ENCODE results near the gene PRR18.

PRR18 gene

GRCh38 chr6:166277018-166277417, 31.2 kb downstream of the PRR18 start:
- no peaks in the 10 kb centered on the region for H3K4me1 ChIP-seq (ENCODE audit: control insufficient read depth in 2 of 2, insufficient read depth in 2 of 2, low read length in 2 of 2)
- H3K9me3 ChIP-seq (ENCODE audit: control insufficient read depth in 2 of 2, low read length in 2 of 2), result no peaks in the 10 kb centered on the region
- H3K36me3 ChIP-seq (ENCODE audit: control insufficient read depth in 2 of 2, insufficient read depth in 2 of 2, low read length in 2 of 2), result no peaks in the 10 kb centered on the region
- H3K27me3 ChIP-seq (ENCODE audit: control insufficient read depth in 2 of 2, insufficient read depth in 2 of 2, low read length in 2 of 2), result peaks cover 3 to 7% of the 10 kb centered on the region in 2 donors
- H3K27ac ChIP-seq (ENCODE audit: low read depth in 2 of 2, low read length in 2 of 2), result no peak overlapping the region
- H3K9ac ChIP-seq (ENCODE audit: low read depth in 1 of 2, low read length in 2 of 2), result no peak overlapping the region
- H3K4me3 ChIP-seq (ENCODE audit: low read length in 2 of 2), result no peak overlapping the region

- H3K36me3 ChIP-seq (ENCODE audit: control insufficient read depth in 2 of 2, insufficient read depth in 2 of 2, low read length in 2 of 2), result no peaks in the 10 kb centered on the region
- no peak overlapping the region for H3K4me3 ChIP-seq (ENCODE audit: low read length in 2 of 2)
- H3K9ac ChIP-seq (ENCODE audit: low read depth in 1 of 2, low read length in 2 of 2), result no peak overlapping the region
- H3K4me1 ChIP-seq (ENCODE audit: control insufficient read depth in 2 of 2, insufficient read depth in 2 of 2, low read length in 2 of 2), result no peaks in the 10 kb centered on the region
- no peaks in the 10 kb centered on the region for H3K9me3 ChIP-seq (ENCODE audit: control insufficient read depth in 2 of 2, low read length in 2 of 2)
- H3K27ac ChIP-seq (ENCODE audit: low read depth in 2 of 2, low read length in 2 of 2), result no peak overlapping the region
- peaks cover 2 to 8% of the 10 kb centered on the region in 2 donors for H3K27me3 ChIP-seq (ENCODE audit: control insufficient read depth in 2 of 2, insufficient read depth in 2 of 2, low read length in 2 of 2)
These were observed 32.5 kb downstream of the PRR18 start for GRCh38 chr6:166275714-166276166.

GRCh38 chr6:166274739-166275370, 33.3 kb downstream of the PRR18 start:
- no peaks in the 10 kb centered on the region for H3K4me1 ChIP-seq (ENCODE audit: control insufficient read depth in 2 of 2, insufficient read depth in 2 of 2, low read length in 2 of 2)
- peaks cover 0 to 9% of the 10 kb centered on the region in 2 donors for H3K27me3 ChIP-seq (ENCODE audit: control insufficient read depth in 2 of 2, insufficient read depth in 2 of 2, low read length in 2 of 2)
- H3K4me3 ChIP-seq (ENCODE audit: low read length in 2 of 2), result no peak overlapping the region
- no peak overlapping the region for H3K9ac ChIP-seq (ENCODE audit: low read depth in 1 of 2, low read length in 2 of 2)
- H3K36me3 ChIP-seq (ENCODE audit: control insufficient read depth in 2 of 2, insufficient read depth in 2 of 2, low read length in 2 of 2), result no peaks in the 10 kb centered on the region
- H3K27ac ChIP-seq (ENCODE audit: low read depth in 2 of 2, low read length in 2 of 2), result no peak overlapping the region
- H3K9me3 ChIP-seq (ENCODE audit: control insufficient read depth in 2 of 2, low read length in 2 of 2), result no peaks in the 10 kb centered on the region

GRCh38 chr6:166274163-166274562, 34.0 kb downstream of the PRR18 start:
- no peak overlapping the region for H3K27ac ChIP-seq (ENCODE audit: low read depth in 2 of 2, low read length in 2 of 2)
- H3K36me3 ChIP-seq (ENCODE audit: control insufficient read depth in 2 of 2, insufficient read depth in 2 of 2, low read length in 2 of 2), result no peaks in the 10 kb centered on the region
- H3K4me1 ChIP-seq (ENCODE audit: control insufficient read depth in 2 of 2, insufficient read depth in 2 of 2, low read length in 2 of 2), result no peaks in the 10 kb centered on the region
- H3K9ac ChIP-seq (ENCODE audit: low read depth in 1 of 2, low read length in 2 of 2), result no peak overlapping the region
- no peak overlapping the region for H3K4me3 ChIP-seq (ENCODE audit: low read length in 2 of 2)
- peaks cover 0 to 9% of the 10 kb centered on the region in 2 donors for H3K27me3 ChIP-seq (ENCODE audit: control insufficient read depth in 2 of 2, insufficient read depth in 2 of 2, low read length in 2 of 2)
- no peaks in the 10 kb centered on the region for H3K9me3 ChIP-seq (ENCODE audit: control insufficient read depth in 2 of 2, low read length in 2 of 2)

- Histone ChIP-seq H3K4me3 (ENCODE audit: low read length in 2 of 2) (no peak overlapping the region), H3K9ac (ENCODE audit: low read depth in 1 of 2, low read length in 2 of 2) (no peak overlapping the region), H3K27me3 (ENCODE audit: control insufficient read depth in 2 of 2, insufficient read depth in 2 of 2, low read length in 2 of 2) (peaks cover 9% of the 10 kb centered on the region in 2 donors), H3K4me1 (ENCODE audit: control insufficient read depth in 2 of 2, insufficient read depth in 2 of 2, low read length in 2 of 2) (no peaks in the 10 kb centered on the region), H3K36me3 (ENCODE audit: control insufficient read depth in 2 of 2, insufficient read depth in 2 of 2, low read length in 2 of 2) (no peaks in the 10 kb centered on the region), H3K9me3 (ENCODE audit: control insufficient read depth in 2 of 2, low read length in 2 of 2) (no peaks in the 10 kb centered on the region), H3K27ac (ENCODE audit: low read depth in 2 of 2, low read length in 2 of 2) (no peak overlapping the region)
These were observed 36.8 kb downstream of the PRR18 start for GRCh38 chr6:166271376-166271765.

GRCh38 chr6:166270706-166271375, 37.4 kb downstream of the PRR18 start:
- H3K27ac ChIP-seq (ENCODE audit: low read depth in 2 of 2, low read length in 2 of 2), result no peak overlapping the region
- H3K9ac ChIP-seq (ENCODE audit: low read depth in 1 of 2, low read length in 2 of 2), result no peak overlapping the region
- H3K36me3 ChIP-seq (ENCODE audit: control insufficient read depth in 2 of 2, insufficient read depth in 2 of 2, low read length in 2 of 2), result no peaks in the 10 kb centered on the region
- peaks cover 9% of the 10 kb centered on the region in 2 donors for H3K27me3 ChIP-seq (ENCODE audit: control insufficient read depth in 2 of 2, insufficient read depth in 2 of 2, low read length in 2 of 2)
- H3K4me1 ChIP-seq (ENCODE audit: control insufficient read depth in 2 of 2, insufficient read depth in 2 of 2, low read length in 2 of 2), result no peaks in the 10 kb centered on the region
- H3K4me3 ChIP-seq (ENCODE audit: low read length in 2 of 2), result no peak overlapping the region
- no peaks in the 10 kb centered on the region for H3K9me3 ChIP-seq (ENCODE audit: control insufficient read depth in 2 of 2, low read length in 2 of 2)

- Histone ChIP-seq H3K4me3 (ENCODE audit: low read length in 2 of 2) (no peak overlapping the region), H3K27me3 (ENCODE audit: control insufficient read depth in 2 of 2, insufficient read depth in 2 of 2, low read length in 2 of 2) (peaks cover 9% of the 10 kb centered on the region in 2 donors), H3K9ac (ENCODE audit: low read depth in 1 of 2, low read length in 2 of 2) (no peak overlapping the region), H3K27ac (ENCODE audit: low read depth in 2 of 2, low read length in 2 of 2) (no peak overlapping the region), H3K9me3 (ENCODE audit: control insufficient read depth in 2 of 2, low read length in 2 of 2) (no peaks in the 10 kb centered on the region), H3K4me1 (ENCODE audit: control insufficient read depth in 2 of 2, insufficient read depth in 2 of 2, low read length in 2 of 2) (no peaks in the 10 kb centered on the region), H3K36me3 (ENCODE audit: control insufficient read depth in 2 of 2, insufficient read depth in 2 of 2, low read length in 2 of 2) (no peaks in the 10 kb centered on the region)
These were observed 38.7 kb downstream of the PRR18 start for GRCh38 chr6:166269301-166270039.

GRCh38 chr6:166268431-166268830, 39.8 kb downstream of the PRR18 start:
- Histone ChIP-seq H3K27ac (ENCODE audit: low read depth in 2 of 2, low read length in 2 of 2) (no peak overlapping the region), H3K9me3 (ENCODE audit: control insufficient read depth in 2 of 2, low read length in 2 of 2) (no peaks in the 10 kb centered on the region), H3K4me1 (ENCODE audit: control insufficient read depth in 2 of 2, insufficient read depth in 2 of 2, low read length in 2 of 2) (no peaks in the 10 kb centered on the region), H3K9ac (ENCODE audit: low read depth in 1 of 2, low read length in 2 of 2) (no peak overlapping the region), H3K4me3 (ENCODE audit: low read length in 2 of 2) (no peak overlapping the region), H3K36me3 (ENCODE audit: control insufficient read depth in 2 of 2, insufficient read depth in 2 of 2, low read length in 2 of 2) (no peaks in the 10 kb centered on the region), H3K27me3 (ENCODE audit: control insufficient read depth in 2 of 2, insufficient read depth in 2 of 2, low read length in 2 of 2) (peaks cover 9% of the 10 kb centered on the region in 2 donors)

- Histone ChIP-seq H3K36me3 (ENCODE audit: control insufficient read depth in 2 of 2, insufficient read depth in 2 of 2, low read length in 2 of 2) (no peaks in the 10 kb centered on the region), H3K4me1 (ENCODE audit: control insufficient read depth in 2 of 2, insufficient read depth in 2 of 2, low read length in 2 of 2) (no peaks in the 10 kb centered on the region), H3K27ac (ENCODE audit: low read depth in 2 of 2, low read length in 2 of 2) (no peak overlapping the region), H3K9me3 (ENCODE audit: control insufficient read depth in 2 of 2, low read length in 2 of 2) (no peaks in the 10 kb centered on the region), H3K4me3 (ENCODE audit: low read length in 2 of 2) (no peak overlapping the region), H3K27me3 (ENCODE audit: control insufficient read depth in 2 of 2, insufficient read depth in 2 of 2, low read length in 2 of 2) (peaks cover 9% of the 10 kb centered on the region in 2 donors), H3K9ac (ENCODE audit: low read depth in 1 of 2, low read length in 2 of 2) (no peak overlapping the region)
These were observed 40.7 kb downstream of the PRR18 start for GRCh38 chr6:166267526-166267925.

- H3K36me3 ChIP-seq (ENCODE audit: control insufficient read depth in 2 of 2, insufficient read depth in 2 of 2, low read length in 2 of 2), result no peaks in the 10 kb centered on the region
- no peak overlapping the region for H3K4me3 ChIP-seq (ENCODE audit: low read length in 2 of 2)
- H3K27me3 ChIP-seq (ENCODE audit: control insufficient read depth in 2 of 2, insufficient read depth in 2 of 2, low read length in 2 of 2), result peaks cover 9% of the 10 kb centered on the region in 2 donors
These were observed 41.9 kb downstream of the PRR18 start for GRCh38 chr6:166266336-166266735.

More at GRCh38 chr6:166266336-166266735, 41.9 kb downstream of the PRR18 start:
- no peaks in the 10 kb centered on the region for H3K9me3 ChIP-seq (ENCODE audit: control insufficient read depth in 2 of 2, low read length in 2 of 2)
- no peaks in the 10 kb centered on the region for H3K4me1 ChIP-seq (ENCODE audit: control insufficient read depth in 2 of 2, insufficient read depth in 2 of 2, low read length in 2 of 2)
- no peak overlapping the region for H3K27ac ChIP-seq (ENCODE audit: low read depth in 2 of 2, low read length in 2 of 2)
- no peak overlapping the region for H3K9ac ChIP-seq (ENCODE audit: low read depth in 1 of 2, low read length in 2 of 2)
